GM19397 (cell line): ENCODE data around the gene EMP2.
"Not testable (repeated sequence)": the region's sequence is repeated elsewhere in the genome, so short reads cannot be mapped to it uniquely, and the experiment has no call there.

Experiments
- ATAC-seq: cut with Tn5 transposase; IDR thresholded peaks from one replicate; pipeline ENCODE4 v1.9.1; 2021; ENCODE audit warnings: mild to moderate bottlenecking, moderate library complexity; ENCODE audit not compliant: unreplicated experiment

The EMP2 gene

GRCh38 chr16:10579965-10580882 is at the start of gene EMP2:
TSS of gene EMP2 (minus strand) at chr16:10580598. CDS start at chr16:10547617, 32,981 bp downstream.
- no peak for ATAC-seq

- ATAC-seq = no peak
Observed at GRCh38 chr16:10629592-10629963, 49.2 kb upstream of the EMP2 start.

GRCh38 chr16:10625595-10626357 is 45.4 kb upstream of the EMP2 start:
- ATAC-seq = no peak

DNA sequence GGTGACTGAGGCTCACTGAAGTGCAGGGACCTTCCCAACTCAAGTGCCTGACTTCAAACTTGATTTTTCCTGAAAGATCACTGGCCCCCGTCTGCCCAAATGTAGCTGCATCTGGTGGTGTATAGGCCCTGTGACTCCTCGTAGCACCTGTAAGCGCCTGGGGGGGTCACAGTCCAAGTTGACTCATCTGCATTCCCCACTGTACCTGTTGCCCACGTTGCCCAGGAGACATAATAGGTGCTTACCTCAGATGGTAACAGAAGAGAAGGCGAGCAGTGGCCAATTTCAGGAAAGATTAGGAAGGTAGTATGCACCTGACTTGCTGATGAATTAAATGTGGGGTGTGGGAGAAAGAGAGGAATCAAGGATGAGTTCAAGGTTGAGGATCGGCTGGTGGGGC is 44.1 kb upstream of the EMP2 start:
- no peak for ATAC-seq

DNA sequence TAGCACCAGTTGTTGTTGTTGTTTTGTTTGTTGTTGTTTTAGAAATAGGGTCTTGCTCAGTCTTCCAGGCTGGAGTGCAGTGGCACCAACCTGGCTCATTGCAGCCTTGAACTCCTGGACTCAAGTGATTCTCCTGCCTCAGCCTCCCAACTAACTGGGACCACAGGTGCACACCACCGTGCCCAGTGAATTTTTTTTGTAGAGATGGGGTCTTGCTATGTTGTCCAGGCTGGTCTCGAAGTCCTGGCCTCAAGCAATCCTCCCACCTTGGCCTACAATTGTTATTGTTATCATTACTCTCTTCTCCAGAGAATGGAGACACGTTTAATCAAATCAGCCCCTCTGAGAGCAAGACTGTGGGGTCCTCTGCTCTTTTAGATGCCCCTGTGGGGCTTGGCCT is 42.7 kb upstream of the EMP2 start:
- ATAC-seq = no peak

GRCh38 chr16:10622036-10622921 is 41.9 kb upstream of the EMP2 start:
- ATAC-seq = no peak

- not testable (repeated sequence) for ATAC-seq
Observed at GRCh38 chr16:10621216-10621949, 41.0 kb upstream of the EMP2 start.

DNA sequence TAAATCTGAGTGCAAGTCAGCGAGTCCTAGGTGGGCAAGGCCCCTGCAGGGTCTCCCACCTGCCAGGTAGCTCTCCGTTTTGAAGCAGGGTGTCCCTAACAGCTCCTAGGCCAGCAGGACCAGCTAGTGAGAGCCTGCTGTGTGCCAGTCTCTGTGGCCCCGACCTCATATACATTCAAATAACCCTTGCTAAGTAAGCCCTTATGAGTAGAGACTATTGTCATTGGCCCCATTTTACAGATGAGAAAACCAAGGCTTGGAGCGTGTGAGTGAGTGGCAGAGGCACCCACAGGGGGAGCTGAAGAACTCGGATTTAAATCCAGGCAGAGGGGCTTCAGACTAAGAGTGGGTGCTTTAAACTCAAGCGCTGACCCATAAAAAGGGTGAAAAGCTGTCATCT is 39.7 kb upstream of the EMP2 start:
- ATAC-seq = no peak

DNA sequence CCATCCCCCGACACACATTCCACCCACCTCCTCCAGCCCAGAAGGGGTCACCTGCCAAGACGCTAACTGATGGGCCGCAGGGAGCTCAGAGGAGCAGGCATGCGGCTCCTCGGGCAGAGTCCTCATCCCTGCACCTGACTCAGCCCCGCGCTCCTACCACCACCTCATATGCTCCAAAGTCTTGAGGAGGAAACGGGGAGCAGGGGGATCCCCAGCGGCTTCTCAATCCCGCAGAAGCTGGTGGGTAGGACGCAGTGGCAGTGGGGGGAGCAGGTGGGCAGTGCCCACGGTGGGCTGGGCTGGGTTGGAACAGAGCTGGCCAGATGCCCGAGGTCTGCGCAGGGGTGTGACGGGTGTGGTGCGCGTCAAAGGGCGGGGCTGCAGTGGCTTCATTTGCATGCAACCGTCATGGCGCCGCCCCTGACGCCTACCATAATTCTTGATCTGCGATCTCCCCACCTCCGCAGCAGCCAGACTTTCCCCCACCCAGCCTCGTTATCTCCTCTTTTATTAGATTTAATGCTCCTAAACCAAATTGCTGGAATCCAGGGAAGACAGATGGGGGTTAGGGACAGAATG is 39.0 kb upstream of the EMP2 start:
- no peak for ATAC-seq

- ATAC-seq = no peak
Observed at GRCh38 chr16:10618710-10619209, 38.4 kb upstream of the EMP2 start.

- ATAC-seq = no peak
Observed at GRCh38 chr16:10617662-10618420, 37.4 kb upstream of the EMP2 start.

GRCh38 chr16:10616756-10617640 is 36.6 kb upstream of the EMP2 start:
- no peak for ATAC-seq

DNA sequence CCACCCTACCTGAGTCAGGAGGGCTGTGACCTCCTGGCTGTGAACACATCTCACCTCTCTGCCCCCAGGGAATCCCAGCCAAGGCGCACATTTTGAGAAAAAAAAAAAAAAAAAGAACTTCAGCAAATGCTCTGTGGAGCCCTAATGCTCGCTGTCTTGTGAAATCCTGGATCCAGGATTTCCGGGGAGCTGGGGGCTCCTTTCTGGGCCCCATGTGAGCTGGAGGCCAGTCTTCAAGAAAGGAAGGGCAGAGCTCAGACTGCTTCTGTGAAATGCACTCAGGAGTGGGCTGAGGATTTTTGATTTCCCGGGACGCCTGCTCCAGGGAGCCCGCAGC is 36.0 kb upstream of the EMP2 start:
- ATAC-seq = no peak

GRCh38 chr16:10614685-10615084 is 34.3 kb upstream of the EMP2 start:
- no peak for ATAC-seq

DNA sequence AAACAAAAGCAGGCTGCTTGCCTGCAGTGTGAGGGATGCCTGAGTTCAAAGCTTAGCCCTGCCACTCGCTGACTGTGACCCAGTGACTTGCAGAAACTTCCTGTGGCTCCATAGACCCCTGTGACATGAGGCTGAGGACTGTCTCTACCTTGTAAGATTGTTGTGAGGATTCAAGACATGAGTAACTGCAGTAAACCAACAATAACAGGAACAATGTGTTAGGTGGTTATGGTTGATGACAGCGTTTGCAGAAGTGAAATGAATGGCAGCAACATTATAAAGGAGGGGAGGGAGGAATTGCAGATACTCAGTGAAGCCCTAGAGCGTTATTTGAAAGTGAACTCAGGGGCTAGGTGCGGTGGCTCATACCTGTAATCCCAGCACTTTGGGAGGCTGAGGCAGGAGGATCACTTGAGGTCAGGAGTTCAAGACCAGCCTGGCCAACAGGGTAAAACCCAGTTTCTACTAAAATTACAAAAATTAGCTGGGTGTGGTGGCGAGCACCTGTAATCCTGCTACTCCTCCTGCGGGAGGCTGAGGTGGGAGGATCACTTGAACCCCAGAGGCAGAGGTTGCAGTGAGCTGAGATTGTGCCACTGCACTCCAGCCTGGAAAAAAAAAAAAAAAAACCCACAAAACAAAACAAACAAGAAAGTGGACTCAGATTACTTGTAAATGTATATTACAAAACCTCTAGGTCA is 33.5 kb upstream of the EMP2 start:
- no peak for ATAC-seq

GRCh38 chr16:10612649-10613179 is 32.3 kb upstream of the EMP2 start:
- no peak for ATAC-seq

DNA sequence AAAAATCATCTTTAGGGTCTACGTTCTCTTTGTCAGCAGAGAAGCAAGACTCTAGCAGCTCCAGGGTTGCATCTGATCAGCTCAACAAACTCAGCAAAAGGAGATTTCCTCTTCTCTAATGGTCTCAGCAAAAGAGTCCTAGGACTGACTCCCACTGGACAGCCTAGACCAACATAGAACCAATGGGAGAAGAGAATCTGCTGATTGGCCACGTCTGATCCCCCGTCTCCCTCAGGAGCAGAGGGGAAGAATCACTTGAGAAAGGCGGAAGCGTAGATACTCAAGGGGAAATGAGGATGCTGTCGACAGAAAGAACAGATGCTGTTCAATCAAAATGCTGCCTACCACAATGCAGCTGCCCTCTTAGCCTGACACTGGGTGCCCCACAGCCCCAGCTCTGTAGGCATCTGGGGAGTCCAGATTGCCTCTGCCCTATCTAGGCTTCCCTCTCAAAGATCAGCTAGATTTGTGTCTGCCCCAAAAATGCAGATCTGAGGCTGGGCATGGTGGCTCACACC is 31.5 kb upstream of the EMP2 start:
- no peak for ATAC-seq
